ENCODE measurements around the gene LRRTM1.

LRRTM1 gene

GRCh38 chr2:80335411-80335810, 30.9 kb upstream of the LRRTM1 start:
- TF ChIP-seq CTCF (conservative IDR thresholded peaks at IDR 0.05; ENCODE audit: low read depth) = no peak
- ChIA-PET POLR2A (ENCODE audit: low non-redundant PET) (no interaction called here), CTCF (no interaction called here)
- no peak overlapping the region for H3K27ac ChIP-seq
- DNase-seq (ENCODE audit: low spot score) = no peak

GRCh38 chr2:80333886-80334285, 29.3 kb upstream of the LRRTM1 start:
- no peak overlapping the region for H3K27ac ChIP-seq
- ChIA-PET POLR2A (ENCODE audit: low non-redundant PET) (no interaction called here), CTCF (no interaction called here)
- DNase-seq (ENCODE audit: low spot score) = no peak
- no peak for TF ChIP-seq CTCF (conservative IDR thresholded peaks at IDR 0.05; ENCODE audit: low read depth)

- TF ChIP-seq CTCF (conservative IDR thresholded peaks at IDR 0.05; ENCODE audit: low read depth) = no peak
- CTCF ChIA-PET = no interaction called here
- DNase-seq (ENCODE audit: low spot score) = no peak
- POLR2A ChIA-PET (ENCODE audit: low non-redundant PET) = no interaction called here
- no peak overlapping the region for H3K27ac ChIP-seq
Measured at GRCh38 chr2:80330527-80331450, 26.2 kb upstream of the LRRTM1 start.

GRCh38 chr2:80329491-80329890, 24.9 kb upstream of the LRRTM1 start:
- CTCF ChIA-PET = interaction anchor here (0.6 to 0.7 kb wide), 3 partner anchors 16 to 189 kb away, joined by 3 to 5 read pairs (median 4); no protein-coding TSS in a partner anchor
- no peak for TF ChIP-seq CTCF (conservative IDR thresholded peaks at IDR 0.05; ENCODE audit: low read depth)
- DNase-seq (ENCODE audit: low spot score) = no peak
- POLR2A ChIA-PET (ENCODE audit: low non-redundant PET) = no interaction called here
- no peak overlapping the region for H3K27ac ChIP-seq

GRCh38 chr2:80328159-80328571, 23.6 kb upstream of the LRRTM1 start:
- ChIA-PET POLR2A (ENCODE audit: low non-redundant PET) (no interaction called here), CTCF (interaction anchor here (1.7 kb wide), 1 partner anchor 171 kb away, joined by 5 read pairs; no protein-coding TSS in a partner anchor)
- H3K27ac ChIP-seq = no peak overlapping the region
- TF ChIP-seq CTCF (conservative IDR thresholded peaks at IDR 0.05; ENCODE audit: low read depth) = no peak
- no peak for DNase-seq (ENCODE audit: low spot score)

GRCh38 chr2:80326861-80327260, 22.3 kb upstream of the LRRTM1 start:
- DNase-seq (ENCODE audit: low spot score) = no peak
- POLR2A ChIA-PET (ENCODE audit: low non-redundant PET) = no interaction called here
- no peak for TF ChIP-seq CTCF (conservative IDR thresholded peaks at IDR 0.05; ENCODE audit: low read depth)
- no peak overlapping the region for H3K27ac ChIP-seq
- CTCF ChIA-PET = interaction anchor here (1.7 kb wide), 1 partner anchor 172 kb away, joined by 5 read pairs; no protein-coding TSS in a partner anchor

All from RWPE1 (cell line).